GM19328 (cell line): Measurements from ENCODE around the gene ITGB1BP1.
"Not testable (repeated sequence)": the region's sequence is repeated elsewhere in the genome, so short reads cannot be mapped to it uniquely, and the experiment has no call there.

Experiments used
- ATAC-seq: cut with Tn5 transposase; IDR thresholded peaks from one replicate; pipeline ENCODE4 v1.9.1; 2021; ENCODE audit warnings: mild to moderate bottlenecking, moderate library complexity; ENCODE audit not compliant: unreplicated experiment

ITGB1BP1 gene

GRCh38 chr2:9401646-9402371 is 21.5 kb downstream of the ITGB1BP1 start:
- no peak for ATAC-seq

- no peak for ATAC-seq
Observed at GRCh38 chr2:9401059-9401547, 22.2 kb downstream of the ITGB1BP1 start.

DNA sequence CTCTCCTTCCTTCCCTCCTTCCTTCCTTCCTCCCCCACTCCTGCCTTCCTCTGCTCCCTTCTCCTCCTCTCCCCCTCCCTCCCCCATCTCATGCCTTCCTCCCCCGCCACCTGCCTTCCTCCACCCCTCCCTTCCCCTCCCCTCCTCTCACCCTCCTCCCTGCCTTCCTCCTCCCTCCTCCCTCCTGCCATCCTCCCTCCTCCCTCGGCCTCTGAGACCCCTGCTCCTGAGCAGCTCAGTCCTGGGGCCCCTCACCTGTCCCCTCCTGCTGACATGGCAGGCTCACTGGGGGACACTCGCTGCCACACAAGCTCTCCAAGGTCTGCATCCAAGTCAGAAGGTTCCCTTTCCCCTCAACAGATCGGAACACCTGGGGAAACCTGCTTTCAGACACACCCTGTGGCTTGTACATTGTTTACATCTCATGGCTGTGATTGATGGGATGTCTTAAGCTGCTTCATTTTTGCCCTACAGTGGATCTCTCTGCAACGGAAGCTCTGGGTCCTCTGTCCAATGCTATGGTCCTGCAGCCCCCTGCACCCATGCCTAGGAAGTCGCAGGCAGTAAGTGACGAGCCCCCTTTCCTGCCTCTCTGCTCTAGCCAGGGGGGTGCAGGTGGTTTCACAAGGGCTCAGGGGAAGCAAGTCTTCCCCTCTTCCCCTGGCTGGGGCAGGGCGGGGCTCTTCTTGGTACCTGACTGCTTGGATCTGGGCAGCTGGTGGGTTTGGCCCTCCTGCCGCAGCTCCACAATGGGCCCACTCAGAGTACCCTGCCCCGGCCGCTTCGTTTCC is 22.9 kb downstream of the ITGB1BP1 start:
- no peak for ATAC-seq

GRCh38 chr2:9398881-9399780 is 24.2 kb downstream of the ITGB1BP1 start:
- no peak for ATAC-seq

DNA sequence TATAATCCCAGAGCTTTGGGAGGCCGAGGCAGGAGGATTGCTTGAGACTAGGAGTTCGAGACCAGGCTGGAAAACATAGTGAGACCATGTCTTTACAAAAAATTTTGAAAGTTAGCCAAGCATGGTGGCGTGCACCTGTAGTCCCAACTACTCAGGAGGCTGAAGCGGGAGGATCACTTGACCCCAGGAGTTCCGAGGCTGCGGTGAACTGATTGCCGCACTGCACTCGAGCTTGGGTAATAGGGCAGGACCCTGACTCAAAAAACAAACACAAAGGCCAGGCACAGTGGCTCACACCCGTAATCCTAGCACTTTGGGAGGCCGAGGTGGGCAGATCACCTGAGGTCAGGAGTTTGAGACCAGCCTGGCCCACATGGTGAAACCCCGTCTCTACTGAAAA is 25.1 kb downstream of the ITGB1BP1 start:
- not testable (repeated sequence) for ATAC-seq

GRCh38 chr2:9397201-9397600 is 26.1 kb downstream of the ITGB1BP1 start:
- ATAC-seq = no peak

DNA sequence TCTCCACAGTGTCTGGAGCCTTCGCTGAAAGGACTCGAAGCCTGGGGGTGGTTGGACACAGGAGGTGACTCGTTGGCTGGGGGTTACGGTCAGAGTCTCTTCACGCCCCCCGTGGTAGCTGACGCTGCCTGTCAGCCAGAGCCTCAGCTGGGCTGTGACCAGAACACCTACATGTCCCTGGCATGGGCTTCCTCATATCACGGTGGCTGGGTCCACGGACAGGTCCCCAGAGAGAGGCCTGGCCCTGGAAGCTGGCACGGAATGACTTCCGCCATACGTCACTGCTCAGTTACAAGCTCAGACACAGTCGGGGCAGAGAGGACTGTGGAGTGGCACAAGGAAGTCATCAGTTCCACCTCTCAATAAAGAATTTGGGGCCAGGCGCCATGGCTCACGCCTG is 28.5 kb downstream of the ITGB1BP1 start:
- no peak for ATAC-seq

DNA sequence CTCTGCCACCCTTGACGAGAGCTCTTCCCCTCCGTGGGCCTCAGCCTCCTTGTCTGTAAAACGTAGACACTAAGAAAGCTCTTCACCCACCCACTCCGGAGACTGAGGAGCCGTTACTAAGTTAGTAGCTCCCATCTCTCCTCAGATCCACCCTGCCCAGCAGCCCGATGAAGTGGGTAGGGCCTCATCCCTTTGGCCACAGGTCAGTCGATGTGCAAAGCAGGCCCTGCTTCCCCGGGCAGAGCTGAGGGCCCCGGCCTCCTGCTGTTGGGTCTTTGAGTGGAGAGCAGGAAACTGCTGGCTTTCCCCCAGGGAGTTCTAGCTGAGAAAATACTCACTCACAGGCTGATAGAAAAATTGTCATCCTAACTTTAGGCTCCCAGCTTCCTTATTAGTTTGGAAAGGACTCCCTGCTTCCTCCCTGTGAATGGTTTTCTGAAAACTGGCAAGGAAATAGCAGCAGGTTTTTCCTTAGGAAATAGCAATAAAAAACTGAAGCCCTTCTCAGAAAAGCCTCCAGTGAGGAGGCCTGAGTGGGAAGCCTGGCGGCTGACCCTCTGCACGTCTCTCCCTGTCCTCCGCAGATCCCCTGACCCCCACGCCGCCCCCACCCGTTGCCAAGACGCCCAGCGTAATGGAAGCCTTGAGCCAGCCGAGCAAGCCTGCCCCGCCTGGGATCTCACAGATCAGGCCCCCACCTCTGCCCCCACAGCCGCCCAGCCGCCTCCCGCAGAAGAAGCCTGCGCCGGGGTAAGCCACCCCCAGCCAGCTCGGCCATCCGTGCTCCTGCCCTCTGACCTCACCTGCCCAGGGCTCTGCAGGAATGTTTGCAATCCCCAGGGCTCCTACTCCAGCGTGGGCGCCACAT is 30.2 kb downstream of the ITGB1BP1 start:
- no peak for ATAC-seq

- no peak for ATAC-seq
Observed at GRCh38 chr2:9391961-9392720, 31.2 kb downstream of the ITGB1BP1 start.

DNA sequence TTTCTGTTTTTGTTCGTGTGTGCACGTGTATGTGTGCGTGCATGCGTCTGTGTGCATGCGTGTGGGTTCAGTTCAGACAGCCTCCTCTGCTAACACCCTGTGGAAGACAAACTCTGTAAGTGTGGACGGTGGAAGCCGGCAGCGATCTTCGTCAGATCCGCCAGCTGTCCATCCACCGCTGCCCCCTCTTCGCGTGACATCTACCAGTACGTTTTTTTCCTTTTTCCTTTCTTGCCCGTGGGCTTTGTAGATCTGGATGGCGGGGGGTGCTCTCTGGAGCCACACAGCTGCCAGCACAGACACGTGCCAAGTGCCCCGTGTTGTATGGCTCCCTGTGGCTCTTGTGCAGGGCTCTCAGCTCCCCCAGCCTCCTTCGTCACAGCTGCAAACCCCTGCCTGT is 32.3 kb downstream of the ITGB1BP1 start:
- ATAC-seq = no peak

GRCh38 chr2:9390151-9390850 is 33.0 kb downstream of the ITGB1BP1 start:
- ATAC-seq = no peak

GRCh38 chr2:9388950-9389911 is 34.1 kb downstream of the ITGB1BP1 start:
- ATAC-seq = no peak

GRCh38 chr2:9388199-9388681 is 35.1 kb downstream of the ITGB1BP1 start:
- ATAC-seq = no peak

DNA sequence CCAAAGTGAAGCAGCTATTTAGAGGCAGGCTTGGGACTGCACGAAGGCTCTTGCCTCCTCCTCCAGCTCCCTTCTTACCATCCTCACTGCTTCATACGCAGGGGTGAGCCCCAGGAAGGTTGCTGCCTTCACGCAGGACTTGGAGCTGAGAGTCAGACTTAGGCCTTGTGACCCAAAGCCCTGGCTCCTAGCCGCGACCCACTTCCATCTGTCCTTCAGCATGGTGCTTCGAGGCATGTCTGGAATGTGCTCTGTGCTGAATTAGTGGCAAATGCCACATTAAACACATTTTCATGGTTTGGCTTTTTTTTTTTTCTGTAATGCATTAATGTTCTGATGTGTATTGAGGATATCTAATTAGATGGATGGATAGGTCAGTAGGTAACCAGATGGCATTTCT is 37.5 kb downstream of the ITGB1BP1 start:
- no peak for ATAC-seq

- ATAC-seq = no peak
Observed at GRCh38 chr2:9384521-9384920, 38.8 kb downstream of the ITGB1BP1 start.

DNA sequence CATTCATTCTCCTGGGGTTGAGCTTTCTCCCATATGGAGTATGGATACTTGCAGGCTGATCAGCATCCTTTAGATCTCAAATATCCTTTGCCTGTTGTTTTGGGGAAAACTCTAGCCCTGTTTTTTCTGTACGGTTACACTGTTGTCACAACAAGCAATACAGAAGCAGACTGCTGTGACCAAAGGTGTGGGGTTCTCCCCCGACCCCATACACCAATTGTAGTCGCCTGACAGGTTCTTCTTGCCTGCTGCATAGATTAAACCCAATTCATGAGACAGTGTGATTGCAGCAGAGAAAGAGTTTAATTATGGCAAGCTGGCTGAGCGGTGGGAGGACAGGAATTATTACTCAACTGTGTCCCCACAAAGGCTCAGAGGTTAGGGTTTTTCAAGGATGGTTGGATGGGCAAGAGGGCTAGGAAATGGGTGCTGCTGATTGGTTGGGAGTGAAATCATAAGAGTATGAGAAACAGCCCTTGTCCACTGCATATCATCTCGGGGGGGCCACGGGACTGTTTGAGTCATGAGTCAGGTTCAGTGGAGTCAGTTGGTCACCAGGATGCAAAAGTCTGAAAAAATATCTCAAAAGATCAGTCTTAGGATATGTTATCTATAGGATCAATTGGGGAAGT is 40.6 kb downstream of the ITGB1BP1 start:
- no peak for ATAC-seq
